Testis (tissue), 3 donors: ENCODE measurements around the gene KREMEN2. TPM values are rescaled to one million over a fixed set of nuclear protein-coding genes. Genes with fewer than 3 reads are reported as not detected.

Experiments
- DNase-seq: peaks from one replicate; pipeline ENCODE4 v3.0.0-alpha.2; 2019
- H3K27ac ChIP-seq, 2 donors: fragments of 200-600 bp; sonication (generic); one replicate each; pipeline ENCODE4 v1.5.1; 2019
- H3K27me3 ChIP-seq: fragments of 200-600 bp; sonication (generic); one replicate; pipeline ENCODE4 v1.5.1; 2019
- H3K36me3 ChIP-seq: fragments of 200-600 bp; sonication (generic); one replicate; pipeline ENCODE4 v1.5.1; 2017; ENCODE audit warnings: low read depth; ENCODE audit errors: missing control alignments
- H3K4me1 ChIP-seq: fragments of 200-600 bp; sonication (generic); one replicate; pipeline ENCODE4 v1.5.1; 2019
- H3K4me3 ChIP-seq, 2 donors: fragments of 200-600 bp; sonication (generic); one replicate each; pipeline ENCODE4 v1.5.1; 2017 to 2019
- H3K9me3 ChIP-seq: fragments of 200-600 bp; sonication (generic); one replicate; pipeline ENCODE4 v1.5.1; 2017
- CTCF ChIP-seq, 3 experiments: fragments of 450-650 bp in 2 of 3; fragments of 200-600 bp in 1 of 3; sonication (generic) in 1 of 3; IDR thresholded peaks; one replicate each; pipeline ENCODE4 v1.5.1; 2016 to 2019; ENCODE audit warnings: antibody characterized with exemption in 3 of 3, mild to moderate bottlenecking in 2 of 3, moderate library complexity in 1 of 3
- POLR2A ChIP-seq: fragments of 450-650 bp; IDR thresholded peaks from one replicate; pipeline ENCODE4 v1.6.1; 2017; ENCODE audit warnings: antibody characterized with exemption, mild to moderate bottlenecking, moderate library complexity
- WGBS, 2 donors: methylation state at CpG; one replicate each; pipeline ENCODE4 v1.1.5; 2018; 5-methylcytosine and 5-hydroxymethylcytosine counted together
- intact Hi-C: fragments of 100-400 bp; cut with DNase I; formaldehyde crosslinking; loops from one replicate; pipeline ENCODE4 v1.15.1; 2023; ENCODE audit warnings: low total_unique reads
- polyA plus RNA-seq: library from polyadenylated mRNA; stranded (reverse); fragments of 350-450 nt; fragmentation: Illumina TruSeq; extraction: RNeasy Lipid Tissue Mini Kit (QIAGEN cat#74804); gene quantifications from one replicate; pipeline ENCODE4 v1.2.3, GENCODE V29; 2014; ENCODE audit warnings: low read depth, low replicate concordance; ENCODE audit not compliant: insufficient read depth
- total RNA-seq, 2 donors: library from RNA; depleted of rRNA; stranded (reverse); fragments of >200 nt; gene quantifications; one replicate each; pipeline ENCODE4 v1.2.3, GENCODE V29; 2016

Gene KREMEN2
- total and polyA plus RNA-seq, 3 donors from 2014 or later: 0.86 to 1.7 (median 1.7) TPM

- WGBS, 2 donors: 57 to 59% methylated on average over 4 of the region's 4 CpGs
- Histone ChIP-seq H3K9me3 (no peaks in the 10 kb centered on the region), H3K4me1 (peaks cover 4% of the 10 kb centered on the region), H3K27me3 (no peaks in the 10 kb centered on the region), H3K36me3 (no peaks in the 10 kb centered on the region), H3K4me3 (no peak overlapping the region), H3K27ac (no peak overlapping the region)
- no peak for TF ChIP-seq POLR2A
- no peak for TF ChIP-seq CTCF (IDR thresholded peaks at IDR 0.05)
- intact Hi-C loops: no loop called here
- no peak for DNase-seq
These were observed 44.6 kb downstream of the KREMEN2 start for GRCh38 chr16:3008690-3009037.

GRCh38 chr16:3009568-3010390, 45.7 kb downstream of the KREMEN2 start:
- no peak for TF ChIP-seq POLR2A
- TF ChIP-seq CTCF (IDR thresholded peaks at IDR 0.05): no peak
- intact Hi-C loops: no loop called here
- Histone ChIP-seq H3K4me3 (no peak overlapping the region), H3K4me1 (peaks cover 3% of the 10 kb centered on the region), H3K27ac (no peak overlapping the region), H3K9me3 (no peaks in the 10 kb centered on the region), H3K36me3 (no peaks in the 10 kb centered on the region), H3K27me3 (no peaks in the 10 kb centered on the region)
- no peak for DNase-seq
- WGBS, 2 donors: 58 to 72% methylated on average over 15 to 21 of the region's 21 CpGs

- H3K9me3 ChIP-seq: no peaks in the 10 kb centered on the region
- no peak overlapping the region for H3K27ac ChIP-seq
- intact Hi-C loops: no loop called here
- DNase-seq: no peak
- no peaks in the 10 kb centered on the region for H3K4me1 ChIP-seq
- no peak overlapping the region for H3K4me3 ChIP-seq
- 91% methylated on average over 7 to 8 of the region's 8 CpGs for WGBS, 2 donors
- no peak for TF ChIP-seq POLR2A
- H3K36me3 ChIP-seq: no peaks in the 10 kb centered on the region
- no peaks in the 10 kb centered on the region for H3K27me3 ChIP-seq
These were observed 46.4 kb downstream of the KREMEN2 start for GRCh38 chr16:3010510-3010909.

GRCh38 chr16:3012246-3012645, 48.2 kb downstream of the KREMEN2 start:
- H3K4me1 ChIP-seq: no peaks in the 10 kb centered on the region
- no peak for DNase-seq
- no peak overlapping the region for H3K27ac ChIP-seq
- 28 to 34% methylated on average over 18 to 19 of the region's 19 CpGs for WGBS, 2 donors
- intact Hi-C loops: no loop called here
- no peaks in the 10 kb centered on the region for H3K27me3 ChIP-seq
- no peak overlapping the region for H3K4me3 ChIP-seq
- TF ChIP-seq CTCF (IDR thresholded peaks at IDR 0.05) (no peak), POLR2A (no peak)
- H3K9me3 ChIP-seq: no peaks in the 10 kb centered on the region
- H3K36me3 ChIP-seq: no peaks in the 10 kb centered on the region

- Histone ChIP-seq H3K4me1 (no peaks in the 10 kb centered on the region), H3K36me3 (no peaks in the 10 kb centered on the region), H3K27ac (no peak within 1 kb of the TSS), H3K4me3 (no peak within 1 kb of the TSS), H3K27me3 (no peaks in the 10 kb centered on the region), H3K9me3 (no peaks in the 10 kb centered on the region)
- TF ChIP-seq CTCF (IDR thresholded peaks at IDR 0.05) (no peak), POLR2A (no peak)
- 48 to 57% methylated on average over 6 to 20 of the region's 27 CpGs for WGBS, 2 donors
- intact Hi-C loops: no loop called here
- no peak for DNase-seq
These were observed 48.8 kb downstream of the KREMEN2 start, which contains the start of gene CLDN9 for GRCh38 chr16:3012828-3013420. Gene CLDN9, plus strand, starts transcription at chr16:3012923. Its CDS starts 440 bp downstream, at chr16:3013363.
